ENCODE measurements around the gene AKAP12.

Gene AKAP12

DNA sequence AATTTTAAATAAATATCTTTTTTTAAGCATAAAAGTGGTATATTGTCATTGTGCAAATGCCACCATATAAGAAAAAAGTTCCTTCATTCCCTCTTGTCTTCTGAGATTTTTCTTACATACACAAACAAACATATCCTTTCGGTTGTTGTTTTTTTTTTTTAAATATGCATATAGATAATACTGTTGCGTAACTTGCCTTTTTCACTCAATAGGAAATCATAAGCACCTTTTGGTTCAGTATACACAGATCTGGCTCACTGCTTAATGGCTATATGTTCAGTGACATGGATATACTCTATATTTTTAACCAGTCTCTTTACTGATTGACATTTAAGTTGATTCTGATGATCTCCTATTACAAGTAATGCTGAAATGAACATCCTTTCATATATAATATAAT lies 40.1 kb downstream of the AKAP12 start:
- H3K4me1 ChIP-seq: no peaks in the 10 kb centered on the region
- no peaks in the 10 kb centered on the region for H3K79me2 ChIP-seq
- TF ChIP-seq, protein P1, sequence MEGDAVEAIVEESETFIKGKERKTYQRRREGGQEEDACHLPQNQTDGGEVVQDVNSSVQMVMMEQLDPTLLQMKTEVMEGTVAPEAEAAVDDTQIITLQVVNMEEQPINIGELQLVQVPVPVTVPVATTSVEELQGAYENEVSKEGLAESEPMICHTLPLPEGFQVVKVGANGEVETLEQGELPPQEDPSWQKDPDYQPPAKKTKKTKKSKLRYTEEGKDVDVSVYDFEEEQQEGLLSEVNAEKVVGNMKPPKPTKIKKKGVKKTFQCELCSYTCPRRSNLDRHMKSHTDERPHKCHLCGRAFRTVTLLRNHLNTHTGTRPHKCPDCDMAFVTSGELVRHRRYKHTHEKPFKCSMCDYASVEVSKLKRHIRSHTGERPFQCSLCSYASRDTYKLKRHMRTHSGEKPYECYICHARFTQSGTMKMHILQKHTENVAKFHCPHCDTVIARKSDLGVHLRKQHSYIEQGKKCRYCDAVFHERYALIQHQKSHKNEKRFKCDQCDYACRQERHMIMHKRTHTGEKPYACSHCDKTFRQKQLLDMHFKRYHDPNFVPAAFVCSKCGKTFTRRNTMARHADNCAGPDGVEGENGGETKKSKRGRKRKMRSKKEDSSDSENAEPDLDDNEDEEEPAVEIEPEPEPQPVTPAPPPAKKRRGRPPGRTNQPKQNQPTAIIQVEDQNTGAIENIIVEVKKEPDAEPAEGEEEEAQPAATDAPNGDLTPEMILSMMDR (IDR thresholded peaks at IDR 0.05): no peak
- H3K4me2 ChIP-seq (ENCODE audit: low read length): no peak overlapping the region
- no peaks in the 10 kb centered on the region for H3K36me3 ChIP-seq (ENCODE audit: control insufficient read depth, insufficient read depth, low read length)
- H3K27ac ChIP-seq: no peak overlapping the region
- no peaks in the 10 kb centered on the region for H3K9me3 ChIP-seq (ENCODE audit: control insufficient read depth, low read length)
- H3K4me3 ChIP-seq (ENCODE audit: low read depth, low read length): no peak overlapping the region
- H3K9ac ChIP-seq: no peak overlapping the region
- H3K27me3 ChIP-seq (ENCODE audit: control insufficient read depth, insufficient read depth, low read length): no peaks in the 10 kb centered on the region
- H2AFZ ChIP-seq: no peak overlapping the region

DNA sequence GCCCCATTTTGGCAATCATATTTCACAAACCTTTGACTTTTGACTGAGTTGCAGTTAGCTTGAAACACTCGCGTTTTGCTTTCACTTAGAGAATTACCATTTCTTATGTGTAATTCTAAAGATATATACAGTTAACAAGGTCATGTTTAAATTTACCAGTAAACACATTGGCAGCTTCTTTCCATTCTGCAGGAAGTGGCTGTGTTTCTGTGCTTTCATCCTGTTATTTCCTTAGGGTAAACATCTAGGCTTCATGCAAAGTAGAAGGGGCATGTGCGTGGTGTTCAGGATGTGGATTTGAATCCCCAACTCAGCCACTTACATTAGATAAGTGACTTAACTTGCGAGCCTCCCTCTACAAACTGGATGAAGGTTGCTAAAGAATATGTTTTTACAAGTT lies 41.1 kb downstream of the AKAP12 start:
- Histone ChIP-seq H3K27ac (no peak overlapping the region), H3K4me3 (ENCODE audit: low read depth, low read length) (no peak overlapping the region), H3K4me2 (ENCODE audit: low read length) (no peak overlapping the region), H3K79me2 (no peaks in the 10 kb centered on the region), H3K4me1 (no peaks in the 10 kb centered on the region), H3K27me3 (ENCODE audit: control insufficient read depth, insufficient read depth, low read length) (no peaks in the 10 kb centered on the region), H3K9ac (no peak overlapping the region), H3K36me3 (ENCODE audit: control insufficient read depth, insufficient read depth, low read length) (no peaks in the 10 kb centered on the region), H2AFZ (no peak overlapping the region), H3K9me3 (ENCODE audit: control insufficient read depth, low read length) (no peaks in the 10 kb centered on the region)
- TF ChIP-seq, protein P1 (IDR thresholded peaks at IDR 0.05): no peak

DNA sequence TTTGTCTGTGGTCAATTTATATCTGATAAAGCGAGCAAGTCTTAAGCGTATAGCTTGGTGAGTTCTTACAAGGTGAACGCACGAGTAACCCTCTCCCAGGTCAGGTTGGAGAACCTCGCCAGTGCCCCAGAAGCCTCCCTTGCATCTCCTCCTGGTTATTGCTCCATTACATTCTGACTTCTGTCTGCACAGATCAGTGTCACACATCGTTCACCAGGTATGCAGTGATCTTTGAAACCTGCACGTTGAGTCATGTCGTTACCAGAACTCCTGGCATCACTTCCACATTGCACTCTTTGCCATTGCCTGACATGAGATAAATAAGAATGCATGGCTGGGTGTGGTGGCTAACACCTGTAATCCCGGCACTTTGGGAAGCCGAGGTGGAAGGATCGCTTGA lies 44.2 kb downstream of the AKAP12 start:
- Histone ChIP-seq H2AFZ (no peak overlapping the region), H3K9ac (no peak overlapping the region), H3K4me1 (no peaks in the 10 kb centered on the region), H3K36me3 (ENCODE audit: control insufficient read depth, insufficient read depth, low read length) (no peaks in the 10 kb centered on the region), H3K27me3 (ENCODE audit: control insufficient read depth, insufficient read depth, low read length) (no peaks in the 10 kb centered on the region), H3K27ac (no peak overlapping the region), H3K4me2 (ENCODE audit: low read length) (no peak overlapping the region), H3K79me2 (no peaks in the 10 kb centered on the region), H3K9me3 (ENCODE audit: control insufficient read depth, low read length) (no peaks in the 10 kb centered on the region), H3K4me3 (ENCODE audit: low read depth, low read length) (no peak overlapping the region)
- TF ChIP-seq, protein P1 (IDR thresholded peaks at IDR 0.05): no peak

DNA sequence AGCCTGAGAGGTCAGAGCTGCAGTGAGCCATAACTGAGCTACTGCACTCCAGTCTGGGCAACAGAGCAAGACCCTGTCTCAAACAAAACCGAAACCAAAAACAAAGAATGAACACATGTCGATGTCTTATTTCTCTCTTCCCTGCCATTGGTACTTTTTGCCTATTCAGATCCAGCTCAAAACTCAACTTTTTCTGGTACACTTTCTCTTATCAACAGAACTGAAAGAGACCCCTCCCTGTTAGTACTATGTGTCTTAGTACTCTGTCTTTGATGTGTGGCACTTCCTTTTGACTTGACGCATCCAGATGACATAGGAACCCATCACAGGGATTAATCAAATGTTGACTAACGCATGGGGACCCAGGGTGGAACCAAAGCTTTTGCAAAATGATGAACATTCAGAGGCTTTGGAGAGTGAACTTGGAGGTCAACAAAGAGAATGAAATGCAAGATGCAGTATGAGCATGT lies 44.8 kb downstream of the AKAP12 start:
- Histone ChIP-seq H3K4me2 (ENCODE audit: low read length) (no peak overlapping the region), H3K4me3 (ENCODE audit: low read depth, low read length) (no peak overlapping the region), H3K9ac (no peak overlapping the region), H3K27me3 (ENCODE audit: control insufficient read depth, insufficient read depth, low read length) (no peaks in the 10 kb centered on the region), H3K4me1 (no peaks in the 10 kb centered on the region), H3K27ac (no peak overlapping the region), H3K79me2 (no peaks in the 10 kb centered on the region), H3K36me3 (ENCODE audit: control insufficient read depth, insufficient read depth, low read length) (no peaks in the 10 kb centered on the region), H2AFZ (no peak overlapping the region), H3K9me3 (ENCODE audit: control insufficient read depth, low read length) (no peaks in the 10 kb centered on the region)
- TF ChIP-seq, protein P1 (IDR thresholded peaks at IDR 0.05): no peak

DNA sequence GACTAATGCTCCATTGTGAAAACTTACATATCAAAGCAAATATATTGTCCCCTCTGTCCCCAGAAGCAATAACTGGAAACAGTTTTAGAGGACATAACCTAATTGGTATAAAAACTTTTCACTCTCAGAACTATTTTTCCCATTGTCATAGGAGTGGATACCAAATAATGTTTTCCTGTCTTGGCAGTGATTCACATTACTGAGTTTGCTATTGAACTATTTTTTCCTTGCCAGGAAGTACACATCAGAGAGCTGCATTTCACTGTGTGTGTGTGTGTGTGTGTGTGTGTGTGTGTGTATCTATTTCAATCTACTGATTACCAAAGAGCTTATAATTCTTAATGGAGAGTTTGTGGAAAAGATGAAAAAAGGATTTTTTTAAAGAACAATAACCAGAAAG lies 45.4 kb downstream of the AKAP12 start:
- no peaks in the 10 kb centered on the region for H3K36me3 ChIP-seq (ENCODE audit: control insufficient read depth, insufficient read depth, low read length)
- H3K27me3 ChIP-seq (ENCODE audit: control insufficient read depth, insufficient read depth, low read length): no peaks in the 10 kb centered on the region
- H2AFZ ChIP-seq: no peak overlapping the region
- H3K27ac ChIP-seq: no peak overlapping the region
- no peak overlapping the region for H3K4me3 ChIP-seq (ENCODE audit: low read depth, low read length)
- no peak overlapping the region for H3K9ac ChIP-seq
- TF ChIP-seq, protein P1 (IDR thresholded peaks at IDR 0.05): no peak
- no peaks in the 10 kb centered on the region for H3K79me2 ChIP-seq
- no peaks in the 10 kb centered on the region for H3K4me1 ChIP-seq
- H3K4me2 ChIP-seq (ENCODE audit: low read length): no peak overlapping the region
- no peaks in the 10 kb centered on the region for H3K9me3 ChIP-seq (ENCODE audit: control insufficient read depth, low read length)

Data from parathyroid adenoma (tissue), 2 donors.